GM18499 (cell line): Measurements from ENCODE around the gene LYZ.
"Not testable (repeated sequence)": the region's sequence is repeated elsewhere in the genome, so short reads cannot be mapped to it uniquely, and the experiment has no call there.

Experiments used
- ATAC-seq: cut with Tn5 transposase; IDR thresholded peaks from one replicate; pipeline ENCODE4 v1.9.1; 2021; ENCODE audit warnings: moderate number of reproducible peaks; ENCODE audit not compliant: insufficient read depth, unreplicated experiment

Gene LYZ

DNA sequence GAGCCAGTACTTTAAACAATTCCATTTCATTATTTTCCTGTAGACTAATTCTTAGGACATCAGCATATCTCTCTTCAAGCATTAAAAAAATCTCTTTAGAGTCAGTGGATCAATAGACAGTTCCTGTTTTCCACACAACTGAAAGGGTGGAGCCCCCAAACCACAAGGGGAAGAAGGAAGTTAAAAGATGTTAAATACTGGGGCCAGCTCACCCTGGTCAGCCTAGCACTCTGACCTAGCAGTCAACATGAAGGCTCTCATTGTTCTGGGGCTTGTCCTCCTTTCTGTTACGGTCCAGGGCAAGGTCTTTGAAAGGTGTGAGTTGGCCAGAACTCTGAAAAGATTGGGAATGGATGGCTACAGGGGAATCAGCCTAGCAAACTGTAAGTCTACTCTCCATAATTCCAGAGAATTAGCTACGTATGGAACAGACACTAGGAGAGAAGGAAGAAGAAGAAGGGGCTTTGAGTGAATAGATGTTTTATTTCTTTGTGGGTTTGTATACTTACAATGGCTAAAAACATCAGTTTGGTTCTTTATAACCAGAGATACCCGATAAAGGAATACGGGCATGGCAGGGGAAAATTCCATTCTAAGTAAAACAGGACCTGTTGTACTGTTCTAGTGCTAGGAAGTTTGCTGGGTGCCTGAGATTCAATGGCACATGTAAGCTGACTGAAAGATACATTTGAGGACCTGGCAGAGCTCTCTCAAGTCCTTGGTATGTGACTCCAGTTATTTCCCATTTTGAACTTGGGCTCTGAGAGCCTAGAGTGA, at the start of gene LYZ:
Gene LYZ (plus strand): TSS at position 220 of the 777 bp plus-strand sequence. CDS start 28 bp downstream, at position 248.
- no peak for ATAC-seq

DNA sequence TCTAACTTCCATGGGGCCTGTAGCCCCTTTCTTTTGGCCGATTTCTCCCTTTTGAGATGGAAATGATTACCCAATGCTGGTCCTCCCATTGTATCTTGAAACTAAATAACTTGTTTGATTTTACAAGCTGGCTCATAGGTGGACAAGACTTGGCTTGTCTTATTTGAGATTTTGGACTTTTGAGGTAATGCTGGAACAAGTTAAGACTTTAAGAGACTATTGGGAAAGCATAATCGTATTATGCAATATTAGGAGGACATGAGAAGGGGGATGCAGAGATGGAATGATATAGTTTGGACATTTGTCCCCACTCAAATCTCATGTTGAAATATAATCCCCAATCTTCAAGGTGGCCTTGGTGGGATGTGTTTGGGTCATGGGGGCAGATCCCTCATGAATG, 49.2 kb upstream of the LYZ start:
- ATAC-seq, result no peak

DNA sequence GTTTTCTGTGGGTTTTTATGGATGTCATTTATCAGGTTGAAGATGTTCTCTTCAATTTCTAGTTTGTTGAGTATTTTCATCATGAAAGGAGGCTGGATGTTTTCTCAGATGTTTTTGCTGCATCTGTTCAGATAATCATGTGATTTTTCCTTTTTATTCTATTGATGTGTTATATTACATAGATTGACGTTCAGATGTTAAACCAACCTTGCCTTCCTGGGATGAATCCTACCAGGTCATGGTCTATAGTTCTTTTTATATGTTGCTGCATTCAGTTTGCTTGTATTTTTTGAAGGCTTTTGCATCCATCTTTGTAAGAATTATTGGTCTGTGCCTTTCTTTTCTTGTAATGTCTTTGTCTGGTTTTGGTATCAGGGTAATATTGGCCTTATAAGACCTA, 43.9 kb upstream of the LYZ start:
- no peak for ATAC-seq

DNA sequence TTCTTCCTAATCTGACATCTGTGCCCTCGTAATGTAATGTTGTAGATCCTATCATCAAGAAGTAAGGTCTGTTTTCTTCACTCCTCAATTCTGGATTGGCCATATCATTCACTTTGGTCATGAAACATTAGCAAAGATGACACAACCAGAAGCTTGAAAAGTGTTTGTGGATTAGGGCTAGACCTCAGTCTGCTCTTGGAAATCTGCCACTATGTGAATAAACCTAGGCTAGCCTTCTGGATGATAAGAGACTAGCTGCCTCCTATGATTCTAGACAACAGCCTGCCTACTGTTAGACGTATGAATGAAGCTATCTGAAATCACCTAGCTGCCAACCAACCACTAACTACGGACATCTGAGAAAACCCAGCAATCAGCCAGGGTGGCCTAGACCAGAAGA, 38.7 kb upstream of the LYZ start:
- no peak for ATAC-seq

DNA sequence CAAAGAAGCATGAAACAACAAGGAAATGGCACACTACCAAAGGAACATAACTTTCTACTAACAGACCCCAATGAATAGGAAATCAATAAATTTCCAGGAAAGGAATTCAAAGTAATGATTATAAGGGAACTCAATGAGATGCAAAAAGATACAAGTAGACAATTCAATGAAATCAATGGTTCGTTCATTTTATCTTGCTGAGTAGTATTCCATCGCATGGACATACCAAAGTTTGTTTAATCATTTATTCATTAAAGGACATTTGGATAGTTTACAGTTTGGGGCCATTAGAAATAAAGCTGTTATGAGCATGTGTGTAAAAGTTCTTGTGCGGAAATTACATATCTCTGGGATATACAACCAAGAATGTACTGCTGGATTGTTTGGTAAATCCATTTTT, 35.0 kb upstream of the LYZ start:
- no peak for ATAC-seq

DNA sequence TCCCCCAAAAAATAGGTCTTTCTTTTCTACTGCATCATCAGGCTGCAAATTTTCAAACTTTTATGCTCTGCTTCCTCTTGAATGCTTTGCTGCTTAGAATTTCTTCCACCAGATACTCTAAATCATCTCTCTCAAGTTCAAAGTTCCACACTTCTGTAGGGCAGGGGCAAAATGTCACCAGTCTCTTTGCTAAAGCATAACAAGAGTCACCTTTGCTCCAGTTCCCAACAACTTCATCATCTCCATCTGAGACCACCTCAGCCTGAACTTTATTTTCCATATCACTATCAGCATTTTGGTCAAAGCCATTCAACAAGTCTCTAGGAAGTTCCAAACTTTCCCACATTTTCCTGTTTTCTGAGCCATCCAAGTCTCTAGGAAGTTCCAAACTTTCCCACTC, 31.4 kb upstream of the LYZ start:
- ATAC-seq, result not testable (repeated sequence)

DNA sequence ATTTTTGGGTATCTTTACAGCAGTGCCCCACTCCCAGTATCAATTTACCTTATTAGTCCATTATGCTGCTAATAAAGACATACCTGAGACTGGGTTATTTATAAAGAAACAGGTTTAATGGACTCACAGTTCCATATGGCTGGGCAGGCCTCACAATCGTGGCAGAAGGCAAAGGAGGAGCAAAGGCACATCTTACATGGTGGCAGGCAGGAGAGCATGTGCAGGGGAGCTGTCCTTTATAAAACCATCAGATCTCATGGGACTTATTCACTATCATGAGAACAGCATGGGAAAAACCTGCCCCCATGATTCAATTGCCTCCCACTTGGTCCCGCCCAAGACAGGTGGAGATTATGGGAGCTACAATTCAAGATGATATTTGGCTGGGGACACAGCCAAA, 30.9 kb upstream of the LYZ start:
- ATAC-seq, result not testable (repeated sequence)

DNA sequence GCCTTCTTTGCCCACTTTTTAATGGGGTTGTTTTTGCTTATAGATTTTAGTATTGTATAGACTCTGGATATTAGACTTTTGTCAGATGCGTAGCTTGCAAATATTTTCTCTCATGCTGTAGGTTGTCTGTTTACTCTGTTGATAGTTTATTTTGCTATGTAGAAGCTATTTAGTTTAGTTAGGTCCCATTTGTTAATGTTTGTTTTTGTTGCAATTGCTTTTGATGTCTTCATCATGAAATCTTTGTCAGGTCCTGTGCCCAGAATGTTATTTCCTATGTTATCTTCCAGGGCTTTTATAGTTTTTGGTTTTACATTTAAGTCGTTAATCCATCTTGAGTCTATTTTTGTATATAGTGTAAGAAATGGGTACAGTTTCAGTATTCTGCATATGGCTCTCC, 30.0 kb upstream of the LYZ start:
- ATAC-seq, result no peak

DNA sequence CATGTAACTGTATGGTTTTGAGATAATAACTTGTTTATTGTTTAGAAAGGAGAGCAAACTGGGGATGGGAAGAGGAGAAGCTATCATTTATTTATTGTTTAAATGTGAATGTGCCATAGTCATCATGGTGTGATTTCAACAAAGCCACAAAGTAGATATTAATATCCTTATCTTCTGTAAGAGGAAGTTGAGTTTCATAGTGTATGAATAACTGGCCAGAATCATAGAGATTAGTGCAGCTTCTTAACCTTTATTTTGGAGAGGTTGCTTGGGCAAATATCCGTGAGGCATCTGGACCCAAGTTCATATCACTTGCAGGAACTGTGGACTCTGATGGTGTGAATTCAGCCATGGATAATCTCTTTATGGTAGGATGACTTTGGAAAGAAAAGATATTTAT, 26.8 kb upstream of the LYZ start:
- no peak for ATAC-seq

DNA sequence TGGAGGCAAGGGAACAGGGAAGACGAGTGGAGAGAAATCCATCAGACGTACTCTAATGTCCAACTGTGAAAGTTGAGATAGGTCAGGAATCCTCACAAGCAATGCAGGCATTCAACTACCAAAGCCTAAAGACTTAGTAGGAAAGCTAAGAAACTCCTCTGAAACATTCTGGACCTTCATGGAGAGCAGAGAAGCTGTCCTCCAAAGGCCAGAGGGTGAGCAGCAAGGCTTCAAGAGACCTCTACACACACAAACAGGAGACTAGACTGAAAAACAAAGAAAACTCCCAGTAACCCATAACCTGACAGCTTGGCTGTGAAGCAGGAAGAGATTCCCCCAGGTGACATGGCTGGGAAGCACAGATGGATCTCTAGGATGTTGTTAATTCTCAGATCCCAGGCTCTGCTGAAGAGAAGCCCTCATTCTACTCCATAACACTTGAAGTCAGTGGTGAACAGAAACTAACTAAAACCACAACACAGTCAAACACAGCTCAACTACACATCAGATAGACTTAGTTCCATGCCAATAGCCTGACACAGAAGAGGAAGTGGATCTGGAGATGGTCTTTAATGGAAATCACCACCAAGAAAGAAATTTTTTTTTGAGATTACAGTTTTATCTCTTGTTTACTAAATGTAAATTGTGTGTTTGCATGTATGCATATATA, 23.2 kb upstream of the LYZ start:
- ATAC-seq, result peak; percentile 96

DNA sequence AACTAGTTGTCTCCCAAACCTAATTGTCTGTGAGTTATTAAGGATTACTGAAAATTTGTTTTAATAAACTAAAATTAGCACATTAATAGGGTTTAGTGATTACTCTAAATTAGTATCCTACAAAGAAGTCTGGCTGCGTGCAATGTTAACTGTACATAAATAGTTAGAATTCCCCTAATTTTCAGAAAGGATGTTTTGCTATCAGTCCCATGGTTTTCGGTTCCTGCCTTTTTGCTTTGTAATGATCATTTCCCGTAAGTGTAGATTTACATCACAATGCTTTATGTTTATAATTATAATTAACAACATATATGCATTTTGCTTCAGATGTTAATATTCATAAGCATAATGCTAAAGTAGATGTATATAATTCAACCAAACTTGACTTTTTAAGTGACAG, 19.8 kb upstream of the LYZ start:
- ATAC-seq, result no peak

DNA sequence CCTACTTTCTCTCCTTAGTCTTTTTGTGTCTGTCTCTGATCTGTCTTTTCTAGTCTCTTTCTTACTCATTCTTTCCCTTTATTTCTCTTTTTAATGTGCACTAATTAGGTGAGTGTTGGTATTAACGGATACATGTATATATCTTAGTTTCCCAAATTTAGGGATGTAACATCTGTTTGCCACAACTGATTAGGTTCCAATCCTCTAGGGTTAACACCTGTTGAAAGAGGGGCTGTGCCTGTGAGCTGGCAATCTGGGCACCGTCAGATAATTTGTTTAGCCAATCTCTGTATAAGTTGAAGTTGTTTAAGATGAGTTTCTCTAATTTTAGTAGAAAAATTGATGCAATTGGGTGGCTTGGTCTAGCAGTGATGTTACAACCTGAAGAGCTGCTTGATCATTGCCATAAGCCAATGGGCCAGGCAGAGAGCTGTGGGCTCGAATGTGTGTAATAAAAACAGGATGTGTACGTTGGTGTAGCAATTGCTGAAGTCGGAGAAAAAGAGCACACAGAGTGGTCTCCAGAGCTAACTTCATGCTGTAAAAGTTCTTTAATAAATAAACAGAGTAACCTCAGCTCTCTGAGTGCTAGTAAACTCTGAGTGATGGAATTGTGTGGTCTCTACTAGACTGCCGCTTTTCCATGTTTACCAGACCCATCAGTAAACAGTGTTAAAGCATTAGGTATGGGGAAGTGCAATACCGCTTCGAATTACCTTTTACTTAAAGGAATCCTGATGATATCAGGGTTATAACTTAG, 18.3 kb upstream of the LYZ start:
- ATAC-seq, result no peak

DNA sequence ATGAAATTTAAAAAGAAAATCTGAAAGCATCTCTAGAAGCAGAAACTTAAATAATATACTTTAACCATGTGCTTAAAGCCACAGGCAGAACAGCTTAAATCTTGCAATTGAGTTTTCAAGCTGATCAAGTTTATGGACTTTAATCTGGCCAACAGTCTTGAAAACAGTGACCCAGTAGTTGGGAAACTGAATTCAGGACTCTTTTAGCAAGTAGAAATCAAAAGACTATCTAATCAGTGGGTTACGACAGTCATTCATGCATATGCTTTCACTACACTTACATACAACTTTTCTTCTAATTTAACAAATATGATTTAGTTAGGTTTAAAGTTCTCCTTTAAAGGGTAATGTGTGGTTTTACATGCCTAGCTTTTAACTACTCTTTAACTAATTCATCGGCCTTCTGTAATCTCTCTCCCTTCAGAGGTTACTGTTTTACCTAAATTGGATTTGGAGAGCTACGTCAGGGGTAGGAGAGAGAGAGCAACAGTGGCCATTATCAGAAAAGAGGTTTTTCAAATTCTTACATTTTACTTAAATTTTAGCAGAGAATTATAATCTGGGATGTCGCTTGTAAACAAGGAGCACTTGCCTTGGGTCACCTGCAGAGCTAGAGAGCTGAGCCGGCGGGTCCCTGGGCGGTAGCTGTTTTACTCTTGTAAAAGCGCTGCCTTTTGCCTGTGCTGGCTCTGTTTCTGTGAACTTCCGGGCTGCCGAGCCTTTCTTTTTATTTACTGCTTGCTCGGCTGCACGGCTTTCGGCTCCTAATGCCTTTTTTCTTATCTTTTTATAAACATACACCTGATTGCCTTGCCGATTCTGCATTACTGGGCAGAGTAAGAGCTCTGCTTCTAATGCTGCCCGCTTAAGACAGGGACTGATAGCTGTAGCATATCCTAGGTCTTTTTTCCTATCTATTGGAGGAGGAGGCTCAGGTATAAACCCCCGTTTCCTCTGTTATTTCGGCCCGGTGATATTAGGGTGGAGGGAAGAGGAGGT, 17.4 kb upstream of the LYZ start:
- ATAC-seq, result peak; percentile 38

DNA sequence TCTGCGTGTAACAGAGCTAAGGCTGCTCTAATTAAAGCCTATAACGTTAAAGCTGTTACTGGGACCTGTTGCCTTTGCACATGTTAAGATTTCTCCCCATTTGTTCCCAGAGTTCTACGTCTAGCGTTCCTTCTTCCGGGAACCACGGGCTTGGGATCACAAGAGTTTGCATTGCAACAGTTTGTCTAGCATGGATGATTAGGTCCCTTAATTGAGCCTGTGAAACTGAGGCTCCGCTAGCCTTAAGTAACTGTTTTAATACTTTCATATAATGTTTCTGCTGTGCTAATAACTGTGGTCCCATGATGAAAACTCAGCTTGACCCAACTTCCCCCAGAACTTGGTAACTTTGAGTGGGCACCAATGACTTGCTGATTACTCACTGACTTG, 16.7 kb upstream of the LYZ start:
- ATAC-seq, result no peak

DNA sequence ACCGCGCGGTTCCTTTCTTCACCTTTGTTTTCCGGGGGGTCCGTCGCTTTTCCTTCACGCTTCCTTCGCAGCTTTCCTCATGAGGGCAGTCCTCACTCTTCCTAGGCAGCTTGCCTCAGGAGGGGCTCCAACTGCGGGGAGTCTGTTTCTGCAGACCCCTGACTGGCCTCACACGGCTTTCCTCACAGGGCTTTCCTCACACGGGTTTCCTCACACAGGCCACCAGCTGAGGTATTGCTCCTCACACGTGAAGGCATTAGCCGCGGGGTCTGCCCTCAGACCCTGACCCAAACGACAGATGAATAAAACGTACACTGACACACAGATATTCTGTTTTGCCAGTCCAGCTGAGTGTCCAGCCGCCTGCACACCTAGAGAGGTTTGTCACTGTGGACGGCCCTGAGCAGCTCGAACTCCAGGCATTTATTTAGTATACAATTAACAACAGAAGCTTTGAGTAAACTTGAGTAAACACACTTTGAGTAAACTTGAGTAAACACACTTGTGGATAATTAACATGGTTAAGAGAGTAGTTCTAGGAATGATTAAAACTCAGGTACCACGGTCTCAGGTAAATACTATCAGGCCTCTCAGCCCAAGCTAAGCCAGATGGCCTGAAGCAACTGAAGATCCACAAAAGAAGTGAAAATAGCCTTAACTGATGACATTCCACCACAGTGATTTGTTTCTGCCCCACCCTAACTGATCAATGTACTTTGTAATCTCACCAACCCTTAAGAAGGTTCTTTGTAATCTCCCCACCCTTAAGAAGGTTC, 16.1 kb upstream of the LYZ start:
- no peak for ATAC-seq

DNA sequence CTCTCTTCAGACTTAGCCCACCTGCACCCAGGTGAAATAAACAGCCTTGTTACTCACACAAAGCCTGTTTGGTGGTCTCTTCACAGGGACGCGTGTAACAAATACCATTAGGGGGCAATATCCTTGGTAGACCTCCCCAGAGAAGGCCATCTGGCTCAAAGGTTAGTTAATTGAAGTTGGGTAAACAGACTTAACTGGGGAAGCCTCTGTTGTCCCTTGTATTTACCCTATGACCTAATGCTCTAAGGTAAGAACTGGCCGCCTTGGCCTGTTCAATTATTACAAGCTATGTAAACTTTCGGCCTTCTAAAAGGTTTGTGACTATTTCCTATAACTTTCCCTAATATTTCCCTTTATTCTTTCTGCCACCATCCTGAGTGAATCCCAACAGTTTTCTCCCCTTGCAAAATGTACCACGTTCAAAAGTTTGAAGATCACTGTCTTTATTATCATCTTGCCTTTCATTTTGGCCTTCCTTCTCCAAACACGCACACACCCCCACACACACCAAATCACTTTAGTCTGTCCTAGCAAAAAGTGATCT, 15.3 kb upstream of the LYZ start:
- ATAC-seq, result no peak

DNA sequence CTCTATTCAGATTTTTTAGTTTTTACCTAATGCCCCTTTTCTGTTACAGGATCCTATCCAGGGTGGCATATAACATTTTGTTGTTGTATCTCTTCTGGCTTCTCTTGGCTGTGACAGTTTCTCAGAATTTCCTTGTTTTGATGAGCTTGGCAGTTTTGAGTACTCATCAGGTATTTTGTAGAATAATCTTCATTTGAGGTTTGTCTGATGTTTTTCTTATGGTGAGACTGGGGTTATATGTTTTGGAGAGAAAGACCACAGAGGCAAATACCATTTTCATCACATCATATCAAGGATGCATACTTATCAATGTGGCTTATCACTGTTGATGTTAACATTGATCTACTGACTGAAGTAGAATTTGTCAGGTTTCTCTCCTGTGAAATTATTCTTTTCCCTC, 14.0 kb upstream of the LYZ start:
- no peak for ATAC-seq

DNA sequence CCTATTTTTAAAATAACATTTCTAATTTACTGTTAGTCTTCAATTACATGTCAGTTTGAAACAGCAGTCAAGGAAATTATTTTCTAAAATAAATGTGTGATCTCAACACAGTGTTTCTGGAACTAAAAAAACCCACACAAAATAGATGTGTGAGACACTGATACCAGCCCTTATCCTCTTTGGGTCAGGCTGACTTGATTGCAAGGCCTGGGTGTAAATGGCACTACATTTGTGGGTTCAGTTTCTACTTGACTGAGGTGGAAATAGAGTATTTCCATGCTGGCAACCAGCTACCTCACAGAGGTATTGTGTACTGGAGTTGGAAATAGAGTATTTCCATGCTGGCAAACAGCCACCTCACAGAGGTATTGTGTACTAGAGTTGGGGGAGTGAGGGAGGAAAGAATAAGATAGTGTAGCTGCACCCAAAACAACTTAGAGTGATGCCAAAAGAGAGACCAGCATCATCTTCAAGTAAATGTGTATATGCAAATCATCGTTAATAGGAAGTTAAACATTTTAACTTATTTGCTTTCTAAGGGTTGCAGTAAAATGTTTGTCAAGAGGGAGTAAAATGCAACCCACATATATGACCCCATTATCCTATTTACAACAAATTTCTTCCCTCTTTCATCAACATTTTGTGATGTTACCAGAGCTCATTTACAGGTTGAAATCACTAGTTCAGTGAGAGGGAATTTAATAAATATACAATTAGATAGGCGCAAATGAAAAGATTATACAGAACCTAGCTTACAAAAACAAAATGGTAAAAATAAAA, 10.7 kb upstream of the LYZ start:
- no peak for ATAC-seq
